ENCODE results near the gene NPC2. TPM values are rescaled to one million over a fixed set of nuclear protein-coding genes. Genes with fewer than 3 reads are reported as not detected.

The NPC2 gene
- total RNA-seq, 1 experiment from 2014 or later = 195 TPM

DNA sequence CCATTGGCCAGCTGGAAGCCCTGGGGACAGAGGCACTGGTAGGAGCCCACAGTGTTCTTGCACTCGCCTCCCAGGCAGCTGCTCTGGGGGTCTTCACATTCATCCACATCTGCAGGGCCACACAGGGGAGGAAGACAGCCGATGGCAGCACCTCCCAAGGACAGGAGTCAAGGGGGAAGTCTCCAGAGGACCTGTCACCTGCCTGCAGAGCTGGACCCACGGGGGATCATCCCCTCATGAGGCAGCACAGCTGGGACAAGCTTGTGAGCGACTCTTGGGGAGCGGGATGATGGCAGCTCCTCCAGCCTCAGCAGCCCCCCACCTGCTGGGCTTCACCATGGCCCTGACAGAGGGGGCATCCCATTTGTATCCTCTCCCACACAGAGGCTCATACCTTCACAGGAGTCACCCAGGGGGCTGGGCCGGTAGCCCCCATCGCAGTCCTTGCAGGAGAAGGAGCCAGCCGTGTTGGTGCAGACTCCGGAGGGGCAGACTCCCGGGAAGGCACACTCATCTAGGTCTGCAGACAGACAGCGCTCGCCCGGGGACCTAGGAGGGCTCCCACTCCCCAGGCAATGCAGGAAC, 15.8 kb upstream of the NPC2 start:
- ATAC-seq (no peak), DNase-seq (no peak)
- Histone ChIP-seq H3K27ac (ENCODE audit: low read length) (no peak overlapping the region), H3K4me3 (ENCODE audit: low read length) (no peak overlapping the region), H3K4me2 (ENCODE audit: low read length) (no peak overlapping the region), H3K36me3 (ENCODE audit: low read depth, low read length) (no peaks in the 10 kb centered on the region), H3F3A (ENCODE audit: low read length, unreplicated experiment) (no peaks in the 10 kb centered on the region), H4K20me1 (ENCODE audit: low read length) (no peaks in the 10 kb centered on the region), H3K9me3 (ENCODE audit: low read length) (no peaks in the 10 kb centered on the region), H3K79me2 (ENCODE audit: low read length) (no peaks in the 10 kb centered on the region), H3K4me1 (ENCODE audit: insufficient read depth, low read length) (peaks cover 15% of the 10 kb centered on the region), H3K9ac (ENCODE audit: low read length) (no peak overlapping the region), H2AFZ (ENCODE audit: low read length) (no peak overlapping the region), H3K9me2 (replicated peaks; ENCODE audit: low read length) (no peaks in the 10 kb centered on the region), H3K27me3 (ENCODE audit: low read length) (no peaks in the 10 kb centered on the region)
- ChIA-PET CTCF (interaction anchor here (0.6 kb wide), 2 partner anchors 15 to 100 kb away, joined by 3 to 6 read pairs; partner anchors contain the start of gene ISCA2), POLR2A (ENCODE audit: unreplicated experiment) (no interaction called here)
- TF ChIP-seq EZH2 (IDR thresholded peaks at IDR 0.05; ENCODE audit: low read length, unreplicated experiment) (no peak), EZH2phosphoT487 (IDR thresholded peaks at IDR 0.05; ENCODE audit: borderline replicate concordance, low read length) (no peak)
- TF ChIP-seq, protein P1, sequence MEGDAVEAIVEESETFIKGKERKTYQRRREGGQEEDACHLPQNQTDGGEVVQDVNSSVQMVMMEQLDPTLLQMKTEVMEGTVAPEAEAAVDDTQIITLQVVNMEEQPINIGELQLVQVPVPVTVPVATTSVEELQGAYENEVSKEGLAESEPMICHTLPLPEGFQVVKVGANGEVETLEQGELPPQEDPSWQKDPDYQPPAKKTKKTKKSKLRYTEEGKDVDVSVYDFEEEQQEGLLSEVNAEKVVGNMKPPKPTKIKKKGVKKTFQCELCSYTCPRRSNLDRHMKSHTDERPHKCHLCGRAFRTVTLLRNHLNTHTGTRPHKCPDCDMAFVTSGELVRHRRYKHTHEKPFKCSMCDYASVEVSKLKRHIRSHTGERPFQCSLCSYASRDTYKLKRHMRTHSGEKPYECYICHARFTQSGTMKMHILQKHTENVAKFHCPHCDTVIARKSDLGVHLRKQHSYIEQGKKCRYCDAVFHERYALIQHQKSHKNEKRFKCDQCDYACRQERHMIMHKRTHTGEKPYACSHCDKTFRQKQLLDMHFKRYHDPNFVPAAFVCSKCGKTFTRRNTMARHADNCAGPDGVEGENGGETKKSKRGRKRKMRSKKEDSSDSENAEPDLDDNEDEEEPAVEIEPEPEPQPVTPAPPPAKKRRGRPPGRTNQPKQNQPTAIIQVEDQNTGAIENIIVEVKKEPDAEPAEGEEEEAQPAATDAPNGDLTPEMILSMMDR (conservative IDR thresholded peaks at IDR 0.05; ENCODE audit: low read depth, low read length) = no peak
- BruUV-seq (replicated peaks) = no TSS peak
- intact Hi-C loops (cut with micrococcal nuclease) = no loop called here

- no peak overlapping the region for H3K4me2 ChIP-seq (ENCODE audit: low read length)
- H3K4me1 ChIP-seq (ENCODE audit: insufficient read depth, low read length) = peaks cover 15% of the 10 kb centered on the region
- no TSS peak for BruUV-seq (replicated peaks)
- TF ChIP-seq, protein P1 (conservative IDR thresholded peaks at IDR 0.05; ENCODE audit: low read depth, low read length) = peak; percentile 66
- no peak for TF ChIP-seq EZH2 (IDR thresholded peaks at IDR 0.05; ENCODE audit: low read length, unreplicated experiment)
- no peak for TF ChIP-seq EZH2phosphoT487 (IDR thresholded peaks at IDR 0.05; ENCODE audit: borderline replicate concordance, low read length)
- intact Hi-C loops (cut with micrococcal nuclease) = no loop called here
- H2AFZ ChIP-seq (ENCODE audit: low read length) = no peak overlapping the region
- no peaks in the 10 kb centered on the region for H3K79me2 ChIP-seq (ENCODE audit: low read length)
- DNase-seq (peak; percentile 22), ATAC-seq (peak; percentile 42)
- H3K9me2 ChIP-seq (replicated peaks; ENCODE audit: low read length) = no peaks in the 10 kb centered on the region
- no peaks in the 10 kb centered on the region for H3K9me3 ChIP-seq (ENCODE audit: low read length)
- no peaks in the 10 kb centered on the region for H3F3A ChIP-seq (ENCODE audit: low read length, unreplicated experiment)
- H3K36me3 ChIP-seq (ENCODE audit: low read depth, low read length) = no peaks in the 10 kb centered on the region
- CTCF ChIA-PET = interaction anchor here (0.5 to 0.6 kb wide), 3 partner anchors 15 to 101 kb away, joined by 3 to 6 read pairs (median 4); partner anchors contain the start of gene ISCA2
- no peaks in the 10 kb centered on the region for H3K27me3 ChIP-seq (ENCODE audit: low read length)
- H3K9ac ChIP-seq (ENCODE audit: low read length) = no peak overlapping the region
- no peak overlapping the region for H3K4me3 ChIP-seq (ENCODE audit: low read length)
- no peaks in the 10 kb centered on the region for H4K20me1 ChIP-seq (ENCODE audit: low read length)
- H3K27ac ChIP-seq (ENCODE audit: low read length) = no peak overlapping the region
- POLR2A ChIA-PET (ENCODE audit: unreplicated experiment) = no interaction called here
Observed at GRCh38 chr14:74508292-74508731, 15.2 kb upstream of the NPC2 start.

DNA sequence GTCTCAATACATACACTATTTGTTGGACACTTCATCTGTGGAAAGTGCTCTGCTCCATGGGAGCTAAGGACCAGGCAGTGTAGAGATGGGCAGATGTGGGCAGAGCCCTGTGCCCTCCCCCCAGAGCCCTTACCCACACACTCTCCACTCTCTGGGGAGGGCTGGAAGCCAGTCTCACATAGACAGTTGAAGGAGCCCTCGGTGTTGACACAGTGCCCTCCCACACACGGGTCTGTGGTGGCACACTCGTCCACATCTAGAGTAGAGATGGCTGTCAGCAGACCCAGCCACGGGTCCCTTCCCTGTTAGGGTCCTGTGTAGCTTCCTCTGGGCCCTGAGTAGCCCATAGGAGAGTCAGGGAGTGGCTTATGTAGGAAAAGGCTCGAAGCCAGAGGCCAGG, 14.7 kb upstream of the NPC2 start:
- DNase-seq (no peak), ATAC-seq (no peak)
- H3K9ac ChIP-seq (ENCODE audit: low read length) = no peak overlapping the region
- no TSS peak for BruUV-seq (replicated peaks)
- TF ChIP-seq, protein P1 (conservative IDR thresholded peaks at IDR 0.05; ENCODE audit: low read depth, low read length) = no peak
- TF ChIP-seq EZH2phosphoT487 (IDR thresholded peaks at IDR 0.05; ENCODE audit: borderline replicate concordance, low read length) (no peak), EZH2 (IDR thresholded peaks at IDR 0.05; ENCODE audit: low read length, unreplicated experiment) (no peak)
- H3K9me3 ChIP-seq (ENCODE audit: low read length) = no peaks in the 10 kb centered on the region
- H3K4me2 ChIP-seq (ENCODE audit: low read length) = no peak overlapping the region
- no peak overlapping the region for H3K27ac ChIP-seq (ENCODE audit: low read length)
- H3K9me2 ChIP-seq (replicated peaks; ENCODE audit: low read length) = no peaks in the 10 kb centered on the region
- H3K79me2 ChIP-seq (ENCODE audit: low read length) = no peaks in the 10 kb centered on the region
- intact Hi-C loops (cut with micrococcal nuclease) = no loop called here
- no peaks in the 10 kb centered on the region for H3K27me3 ChIP-seq (ENCODE audit: low read length)
- H3K4me3 ChIP-seq (ENCODE audit: low read length) = no peak overlapping the region
- POLR2A ChIA-PET (ENCODE audit: unreplicated experiment) = no interaction called here
- no peak overlapping the region for H2AFZ ChIP-seq (ENCODE audit: low read length)
- H3F3A ChIP-seq (ENCODE audit: low read length, unreplicated experiment) = no peaks in the 10 kb centered on the region
- H3K4me1 ChIP-seq (ENCODE audit: insufficient read depth, low read length) = peaks cover 15% of the 10 kb centered on the region
- CTCF ChIA-PET = interaction anchor here (0.5 kb wide), 1 partner anchor 102 kb away, joined by 4 read pairs; no protein-coding TSS in a partner anchor
- no peaks in the 10 kb centered on the region for H3K36me3 ChIP-seq (ENCODE audit: low read depth, low read length)
- H4K20me1 ChIP-seq (ENCODE audit: low read length) = no peaks in the 10 kb centered on the region
